Tibial nerve (tissue), 4 donors: ENCODE data around the gene PCSK5. TPM values are rescaled to one million over a fixed set of nuclear protein-coding genes. Genes with fewer than 3 reads are reported as not detected.

Experiments
- DNase-seq, 2 donors: peaks; one replicate each; pipeline ENCODE4 v3.0.0-alpha.2; 2019; ENCODE audit warnings: low spot score in 2 of 2
- H3K27ac ChIP-seq, 4 donors: fragments of 200-600 bp; sonication (generic) in 3 of 4; one replicate each; pipeline ENCODE4 v1.5.1; 2017 to 2019; ENCODE audit warnings: mild to moderate bottlenecking in 1 of 4
- H3K27me3 ChIP-seq, 2 donors: fragments of 200-600 bp; sonication (generic) in 1 of 2; one replicate each; pipeline versions ENCODE4 v1.5.1 to v1.6.0; 2017 to 2019
- H3K36me3 ChIP-seq, 3 donors: fragments of 200-600 bp; sonication (generic); one replicate each; pipeline ENCODE4 v1.5.1; 2018 to 2019
- H3K4me1 ChIP-seq, 4 donors: fragments of 200-600 bp; sonication (generic) in 3 of 4; one replicate each; pipeline ENCODE4 v1.5.1; 2017 to 2019
- H3K4me3 ChIP-seq, 4 donors: fragments of 200-600 bp; sonication (generic) in 3 of 4; one replicate each; pipeline ENCODE4 v1.5.1; 2017 to 2019; ENCODE audit warnings: mild to moderate bottlenecking in 1 of 4, moderate library complexity in 1 of 4
- H3K9me3 ChIP-seq, 4 donors: fragments of 200-600 bp; sonication (generic) in 3 of 4; one replicate each; pipeline ENCODE4 v1.5.1; 2017 to 2019
- EP300 ChIP-seq, 2 donors: sonication (generic); formaldehyde crosslinking; IDR thresholded peaks; one replicate each; pipeline ENCODE4 v1.6.1; 2017; ENCODE audit warnings: antibody characterized with exemption in 2 of 2, mild to moderate bottlenecking in 1 of 2
- POLR2A ChIP-seq, 2 donors: fragments of 450-650 bp; IDR thresholded peaks; one replicate each; pipeline ENCODE4 v1.6.1; 2017; ENCODE audit warnings: antibody characterized with exemption in 2 of 2, mild to moderate bottlenecking in 2 of 2, moderate library complexity in 2 of 2
- WGBS, 2 donors: methylation state at CpG; one replicate each; pipeline ENCODE4 v1.1.5; 2018; 5-methylcytosine and 5-hydroxymethylcytosine counted together
- total RNA-seq, 4 donors: library from RNA; depleted of rRNA; stranded (reverse); fragments of >200 nt; gene quantifications; one replicate each; pipeline ENCODE4 v1.1.0, GENCODE V29; 2016
- TF ChIP-seq, protein P1 (sequence below), 5 experiments: fragments of 200-600 bp in 3 of 5; fragments of 450-650 bp in 2 of 5; sonication (generic) in 3 of 5; IDR thresholded peaks; one replicate each; pipeline ENCODE4 v1.5.1; 2016 to 2019; ENCODE audit warnings: antibody characterized with exemption in 5 of 5, mild to moderate bottlenecking in 3 of 5, moderate library complexity in 2 of 5

PCSK5 gene
- total RNA-seq, 4 donors from 2014 or later = 12.5 to 32.7 (median 23.0) TPM

DNA sequence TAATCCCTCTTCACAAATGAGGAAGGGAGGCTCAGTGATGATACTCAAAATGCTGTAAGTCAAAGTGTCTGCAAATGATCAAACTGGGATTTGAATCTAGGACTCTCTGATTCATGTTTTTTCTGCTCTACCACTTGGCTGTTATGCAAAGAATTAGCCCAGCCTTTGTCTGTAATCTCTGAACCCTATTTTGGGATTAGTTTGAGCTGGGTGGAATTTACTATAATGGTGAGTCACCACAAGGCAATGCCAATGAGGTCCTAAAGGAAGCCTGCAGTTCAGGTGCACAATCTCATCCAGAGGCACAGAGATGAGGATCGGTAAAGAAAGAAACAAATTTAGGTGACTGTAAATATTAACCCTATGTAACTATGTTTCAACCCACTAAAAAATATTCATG lies 474.6 kb downstream of the PCSK5 start:
- Histone ChIP-seq H3K9me3 (no peaks in the 10 kb centered on the region), H3K27me3 (no peaks in the 10 kb centered on the region), H3K27ac (no peak overlapping the region), H3K36me3 (no peaks in the 10 kb centered on the region), H3K4me3 (no peak overlapping the region), H3K4me1 (peaks cover 0 to 6% (median 0%) of the 10 kb centered on the region in 4 donors)
- no peak for DNase-seq
- TF ChIP-seq POLR2A (IDR thresholded peaks at IDR 0.05) = no peak
- TF ChIP-seq EP300 (IDR thresholded peaks at IDR 0.05) = no peak
- TF ChIP-seq, protein P1, sequence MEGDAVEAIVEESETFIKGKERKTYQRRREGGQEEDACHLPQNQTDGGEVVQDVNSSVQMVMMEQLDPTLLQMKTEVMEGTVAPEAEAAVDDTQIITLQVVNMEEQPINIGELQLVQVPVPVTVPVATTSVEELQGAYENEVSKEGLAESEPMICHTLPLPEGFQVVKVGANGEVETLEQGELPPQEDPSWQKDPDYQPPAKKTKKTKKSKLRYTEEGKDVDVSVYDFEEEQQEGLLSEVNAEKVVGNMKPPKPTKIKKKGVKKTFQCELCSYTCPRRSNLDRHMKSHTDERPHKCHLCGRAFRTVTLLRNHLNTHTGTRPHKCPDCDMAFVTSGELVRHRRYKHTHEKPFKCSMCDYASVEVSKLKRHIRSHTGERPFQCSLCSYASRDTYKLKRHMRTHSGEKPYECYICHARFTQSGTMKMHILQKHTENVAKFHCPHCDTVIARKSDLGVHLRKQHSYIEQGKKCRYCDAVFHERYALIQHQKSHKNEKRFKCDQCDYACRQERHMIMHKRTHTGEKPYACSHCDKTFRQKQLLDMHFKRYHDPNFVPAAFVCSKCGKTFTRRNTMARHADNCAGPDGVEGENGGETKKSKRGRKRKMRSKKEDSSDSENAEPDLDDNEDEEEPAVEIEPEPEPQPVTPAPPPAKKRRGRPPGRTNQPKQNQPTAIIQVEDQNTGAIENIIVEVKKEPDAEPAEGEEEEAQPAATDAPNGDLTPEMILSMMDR (IDR thresholded peaks at IDR 0.05) = no peak
- 67 to 68% methylated on average over 1 of the region's 1 CpG for WGBS, 2 donors

GRCh38 chr9:76366275-76366674 lies 475.8 kb downstream of the PCSK5 start:
- H3K4me1 ChIP-seq = peaks cover 0 to 6% (median 0%) of the 10 kb centered on the region in 4 donors
- H3K27ac ChIP-seq = no peak overlapping the region
- no peak overlapping the region for H3K4me3 ChIP-seq
- no peaks in the 10 kb centered on the region for H3K9me3 ChIP-seq
- no peaks in the 10 kb centered on the region for H3K36me3 ChIP-seq
- DNase-seq = no peak
- 85 to 86% methylated on average over 4 of the region's 4 CpGs for WGBS, 2 donors
- TF ChIP-seq POLR2A (IDR thresholded peaks at IDR 0.05) (no peak), EP300 (IDR thresholded peaks at IDR 0.05) (no peak)
- TF ChIP-seq, protein P1 (IDR thresholded peaks at IDR 0.05) = no peak
- no peaks in the 10 kb centered on the region for H3K27me3 ChIP-seq

- no peak overlapping the region for H3K27ac ChIP-seq
- H3K36me3 ChIP-seq = no peaks in the 10 kb centered on the region
- TF ChIP-seq, protein P1 (IDR thresholded peaks at IDR 0.05) = no peak
- TF ChIP-seq EP300 (IDR thresholded peaks at IDR 0.05) (no peak), POLR2A (IDR thresholded peaks at IDR 0.05) (no peak)
- peak in 1 of 2 donors; percentile 19 for DNase-seq
- H3K4me1 ChIP-seq = peaks cover 0 to 35% (median 4%) of the 10 kb centered on the region in 4 donors
- H3K4me3 ChIP-seq = no peak overlapping the region
- no peaks in the 10 kb centered on the region for H3K27me3 ChIP-seq
- no peaks in the 10 kb centered on the region for H3K9me3 ChIP-seq
- 35 to 48% methylated on average over 4 of the region's 4 CpGs for WGBS, 2 donors
Measured at GRCh38 chr9:76369583-76369982, 479.1 kb downstream of the PCSK5 start.

- H3K4me1 ChIP-seq = peaks cover 0 to 45% (median 4%) of the 10 kb centered on the region in 4 donors
- H3K9me3 ChIP-seq = no peaks in the 10 kb centered on the region
- H3K27ac ChIP-seq = no peak overlapping the region
- no peak for DNase-seq
- TF ChIP-seq, protein P1 (IDR thresholded peaks at IDR 0.05) = no peak
- TF ChIP-seq EP300 (IDR thresholded peaks at IDR 0.05) (no peak), POLR2A (IDR thresholded peaks at IDR 0.05) (no peak)
- no peaks in the 10 kb centered on the region for H3K36me3 ChIP-seq
- no peak overlapping the region for H3K4me3 ChIP-seq
- no peaks in the 10 kb centered on the region for H3K27me3 ChIP-seq
- WGBS, 2 donors = 67 to 74% methylated on average over 3 of the region's 3 CpGs
Measured at GRCh38 chr9:76370396-76371023, 480.0 kb downstream of the PCSK5 start.

DNA sequence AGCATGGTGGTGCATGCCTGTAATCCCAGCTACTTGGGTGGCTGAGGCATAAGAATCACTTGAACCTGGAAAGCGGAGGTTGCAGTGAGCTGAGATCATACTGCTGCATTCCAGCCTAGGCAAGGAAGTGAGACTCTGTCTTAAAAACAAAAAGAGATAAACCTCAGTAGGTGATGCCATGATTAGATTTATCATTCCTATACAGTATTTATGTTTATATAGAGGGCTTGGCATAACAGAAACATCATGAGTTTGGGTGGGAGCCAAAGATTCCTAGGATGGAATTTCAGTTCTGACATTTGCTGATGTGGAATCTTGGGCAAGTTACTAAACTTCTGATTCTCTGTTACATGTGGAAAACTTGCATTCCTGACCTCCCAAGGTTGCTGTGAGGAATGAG lies 481.4 kb downstream of the PCSK5 start:
- no peak overlapping the region for H3K27ac ChIP-seq
- WGBS, 2 donors = 74 to 80% methylated on average over 1 of the region's 1 CpG
- H3K9me3 ChIP-seq = no peaks in the 10 kb centered on the region
- H3K27me3 ChIP-seq = no peaks in the 10 kb centered on the region
- H3K4me1 ChIP-seq = peaks cover 0 to 47% (median 4%) of the 10 kb centered on the region in 4 donors
- no peak overlapping the region for H3K4me3 ChIP-seq
- TF ChIP-seq, protein P1 (IDR thresholded peaks at IDR 0.05) = no peak
- TF ChIP-seq EP300 (IDR thresholded peaks at IDR 0.05) = no peak
- TF ChIP-seq POLR2A (IDR thresholded peaks at IDR 0.05) = no peak
- H3K36me3 ChIP-seq = no peaks in the 10 kb centered on the region
- DNase-seq = no peak
